Measurements from ENCODE around the gene FSTL4. TPM values are rescaled to one million over a fixed set of nuclear protein-coding genes. Genes with fewer than 3 reads are reported as not detected.

Gene FSTL4
- total RNA-seq, 1 donor from 2014 or later, result 0.07 TPM

GRCh38 chr5:133499895-133500294 is 112.4 kb downstream of the FSTL4 start:
- no peaks in the 10 kb centered on the region for H3K9me3 Mint-ChIP-seq (ENCODE audit: low read depth)
- H3K4me3 Mint-ChIP-seq (ENCODE audit: unreplicated experiment), result no peak overlapping the region
- peaks cover 39% of the 10 kb centered on the region for H3K27me3 Mint-ChIP-seq (ENCODE audit: low read depth)
- no peak overlapping the region for H3K27ac Mint-ChIP-seq (ENCODE audit: unreplicated experiment)
- H3K36me3 Mint-ChIP-seq (ENCODE audit: low read depth), result peaks cover 2% of the 10 kb centered on the region
- TF ChIP-seq CTCF (IDR thresholded peaks at IDR 0.05), result no peak
- no peaks in the 10 kb centered on the region for H3K4me1 Mint-ChIP-seq (ENCODE audit: low read depth)
- DNase-seq (ENCODE audit: low spot score), result no peak

GRCh38 chr5:133497608-133498348 is 114.6 kb downstream of the FSTL4 start:
- Mint-ChIP-seq H3K9me3 (ENCODE audit: low read depth) (no peaks in the 10 kb centered on the region), H3K27ac (ENCODE audit: unreplicated experiment) (no peak overlapping the region), H3K27me3 (ENCODE audit: low read depth) (peaks cover 26% of the 10 kb centered on the region), H3K36me3 (ENCODE audit: low read depth) (peaks cover 2% of the 10 kb centered on the region), H3K4me1 (ENCODE audit: low read depth) (no peaks in the 10 kb centered on the region), H3K4me3 (ENCODE audit: unreplicated experiment) (no peak overlapping the region)
- TF ChIP-seq CTCF (IDR thresholded peaks at IDR 0.05), result no peak
- no peak for DNase-seq (ENCODE audit: low spot score)

- TF ChIP-seq CTCF (IDR thresholded peaks at IDR 0.05), result no peak
- no peak overlapping the region for H3K4me3 Mint-ChIP-seq (ENCODE audit: unreplicated experiment)
- peaks cover 2% of the 10 kb centered on the region for H3K36me3 Mint-ChIP-seq (ENCODE audit: low read depth)
- H3K27me3 Mint-ChIP-seq (ENCODE audit: low read depth), result peaks cover 17% of the 10 kb centered on the region
- H3K4me1 Mint-ChIP-seq (ENCODE audit: low read depth), result no peaks in the 10 kb centered on the region
- H3K9me3 Mint-ChIP-seq (ENCODE audit: low read depth), result peaks cover 6% of the 10 kb centered on the region
- no peak overlapping the region for H3K27ac Mint-ChIP-seq (ENCODE audit: unreplicated experiment)
- DNase-seq (ENCODE audit: low spot score), result no peak
Measured at GRCh38 chr5:133496631-133497030, 115.7 kb downstream of the FSTL4 start.

GRCh38 chr5:133494923-133495246 is 117.5 kb downstream of the FSTL4 start:
- H3K36me3 Mint-ChIP-seq (ENCODE audit: low read depth), result peaks cover 2% of the 10 kb centered on the region
- no peak for TF ChIP-seq CTCF (IDR thresholded peaks at IDR 0.05)
- peaks cover 10% of the 10 kb centered on the region for H3K27me3 Mint-ChIP-seq (ENCODE audit: low read depth)
- H3K4me3 Mint-ChIP-seq (ENCODE audit: unreplicated experiment), result no peak overlapping the region
- no peak overlapping the region for H3K27ac Mint-ChIP-seq (ENCODE audit: unreplicated experiment)
- DNase-seq (ENCODE audit: low spot score), result no peak
- H3K9me3 Mint-ChIP-seq (ENCODE audit: low read depth), result peaks cover 11% of the 10 kb centered on the region
- no peaks in the 10 kb centered on the region for H3K4me1 Mint-ChIP-seq (ENCODE audit: low read depth)

- Mint-ChIP-seq H3K9me3 (ENCODE audit: low read depth) (peaks cover 16% of the 10 kb centered on the region), H3K36me3 (ENCODE audit: low read depth) (peaks cover 2% of the 10 kb centered on the region), H3K4me1 (ENCODE audit: low read depth) (no peaks in the 10 kb centered on the region), H3K27ac (ENCODE audit: unreplicated experiment) (no peak overlapping the region), H3K27me3 (ENCODE audit: low read depth) (peaks cover 7% of the 10 kb centered on the region), H3K4me3 (ENCODE audit: unreplicated experiment) (no peak overlapping the region)
- no peak for DNase-seq (ENCODE audit: low spot score)
- TF ChIP-seq CTCF (IDR thresholded peaks at IDR 0.05), result no peak
Measured at GRCh38 chr5:133494232-133494922, 118.0 kb downstream of the FSTL4 start.
